Type B pancreatic cell (in vitro differentiated cells): ENCODE data around the gene STXBP3. TPM values are rescaled to one million over a fixed set of nuclear protein-coding genes. Genes with fewer than 3 reads are reported as not detected.

Experiments
- DNase-seq: peaks from one replicate; pipeline ENCODE4 v3.0.0; 2021; ENCODE audit warnings: mixed read lengths; ENCODE audit not compliant: unreplicated experiment; ENCODE audit errors: extremely low spot score
- H3K27ac Mint-ChIP-seq: 2 replicates; pipeline ENCODE4 v1.8.0; 2021; ENCODE audit warnings: mild to moderate bottlenecking, mixed read lengths
- H3K27me3 Mint-ChIP-seq: 2 replicates; pipeline ENCODE4 v1.8.0; 2021; ENCODE audit warnings: mixed read lengths
- H3K36me3 Mint-ChIP-seq: 2 replicates; pipeline ENCODE4 v1.8.0; 2021; ENCODE audit warnings: mixed read lengths
- H3K4me1 Mint-ChIP-seq: one replicate; pipeline ENCODE4 v1.8.0; 2021; ENCODE audit warnings: mixed read lengths; ENCODE audit not compliant: unreplicated experiment
- H3K4me3 Mint-ChIP-seq: 2 replicates; pipeline ENCODE4 v1.8.0; 2021; ENCODE audit warnings: mild to moderate bottlenecking, mixed read lengths
- H3K9me3 Mint-ChIP-seq: 2 replicates; pipeline ENCODE4 v1.8.0; 2021; ENCODE audit warnings: mixed read lengths
- total RNA-seq: library from RNA; stranded (reverse); gene quantifications from 2 replicates; pipeline ENCODE4 v1.2.1, GENCODE V29; 2021; ENCODE audit warnings: low replicate concordance
- TF ChIP-seq, protein P1 (sequence below): fragments of 200-600 bp; sonication (generic); conservative IDR thresholded peaks from 2 replicates; pipeline ENCODE4 v1.5.0; 2021; ENCODE audit warnings: antibody characterized with exemption, mild to moderate bottlenecking

Gene STXBP3
- total RNA-seq, 1 donor from 2014 or later, result 40.5 TPM

DNA sequence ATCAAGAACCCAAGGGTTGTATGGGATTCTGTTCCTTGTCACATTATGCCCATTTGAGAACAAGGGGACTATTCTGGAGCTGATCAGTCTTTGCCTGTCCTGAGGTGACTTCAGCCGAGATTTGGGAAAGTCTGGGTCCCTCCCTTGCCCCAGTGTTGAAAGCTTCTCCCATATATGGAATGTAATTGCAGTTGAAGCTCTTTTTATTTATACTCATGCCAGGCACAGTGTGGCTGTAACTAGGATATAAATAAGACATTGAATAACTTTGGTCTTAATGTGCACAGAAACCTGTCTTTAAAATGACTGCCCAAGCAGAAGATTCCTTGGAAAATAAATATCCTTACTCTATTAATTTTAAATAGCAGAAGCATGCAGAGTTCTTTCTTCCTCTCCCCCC is 95.2 kb downstream of the STXBP3 start:
- Mint-ChIP-seq H3K36me3 (no peaks in the 10 kb centered on the region), H3K4me3 (no peak overlapping the region), H3K9me3 (no peaks in the 10 kb centered on the region), H3K27ac (no peak overlapping the region), H3K4me1 (peaks cover 5% of the 10 kb centered on the region), H3K27me3 (no peaks in the 10 kb centered on the region)
- no peak for DNase-seq
- TF ChIP-seq, protein P1, sequence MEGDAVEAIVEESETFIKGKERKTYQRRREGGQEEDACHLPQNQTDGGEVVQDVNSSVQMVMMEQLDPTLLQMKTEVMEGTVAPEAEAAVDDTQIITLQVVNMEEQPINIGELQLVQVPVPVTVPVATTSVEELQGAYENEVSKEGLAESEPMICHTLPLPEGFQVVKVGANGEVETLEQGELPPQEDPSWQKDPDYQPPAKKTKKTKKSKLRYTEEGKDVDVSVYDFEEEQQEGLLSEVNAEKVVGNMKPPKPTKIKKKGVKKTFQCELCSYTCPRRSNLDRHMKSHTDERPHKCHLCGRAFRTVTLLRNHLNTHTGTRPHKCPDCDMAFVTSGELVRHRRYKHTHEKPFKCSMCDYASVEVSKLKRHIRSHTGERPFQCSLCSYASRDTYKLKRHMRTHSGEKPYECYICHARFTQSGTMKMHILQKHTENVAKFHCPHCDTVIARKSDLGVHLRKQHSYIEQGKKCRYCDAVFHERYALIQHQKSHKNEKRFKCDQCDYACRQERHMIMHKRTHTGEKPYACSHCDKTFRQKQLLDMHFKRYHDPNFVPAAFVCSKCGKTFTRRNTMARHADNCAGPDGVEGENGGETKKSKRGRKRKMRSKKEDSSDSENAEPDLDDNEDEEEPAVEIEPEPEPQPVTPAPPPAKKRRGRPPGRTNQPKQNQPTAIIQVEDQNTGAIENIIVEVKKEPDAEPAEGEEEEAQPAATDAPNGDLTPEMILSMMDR, result no peak

DNA sequence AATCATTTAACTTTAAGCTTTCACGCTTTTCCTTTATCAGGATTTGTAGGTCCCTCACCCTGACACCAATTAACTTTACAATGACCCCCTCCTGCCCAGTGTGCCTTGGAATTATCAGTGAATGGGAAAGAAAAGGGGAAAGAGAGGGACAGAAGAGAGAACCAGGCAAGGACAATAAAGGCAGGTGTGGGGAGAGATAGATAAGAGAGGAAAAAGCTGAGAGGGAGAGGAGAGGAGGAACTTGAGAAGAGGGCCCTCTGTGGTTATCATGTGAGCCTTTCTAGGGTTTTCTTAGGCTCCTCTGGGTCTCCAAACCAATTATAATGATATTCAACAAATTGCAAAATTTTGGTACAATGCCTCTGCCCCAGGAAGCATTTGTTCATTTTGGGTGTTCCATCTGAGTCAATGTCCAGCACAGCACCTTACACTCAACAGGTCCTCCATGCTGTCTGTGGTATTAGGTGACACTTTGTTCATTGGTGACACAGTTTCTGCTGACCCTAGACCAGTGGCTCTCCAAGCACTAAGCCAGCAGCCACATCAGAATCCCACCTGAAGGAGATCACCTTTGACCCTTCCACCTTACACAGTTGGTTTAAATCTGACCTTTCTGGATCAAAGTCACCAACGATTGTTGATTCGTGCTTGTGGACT is 96.2 kb downstream of the STXBP3 start:
- H3K4me1 Mint-ChIP-seq, result peaks cover 5% of the 10 kb centered on the region
- no peaks in the 10 kb centered on the region for H3K9me3 Mint-ChIP-seq
- H3K36me3 Mint-ChIP-seq, result no peaks in the 10 kb centered on the region
- TF ChIP-seq, protein P1, result no peak
- DNase-seq, result no peak
- no peak overlapping the region for H3K4me3 Mint-ChIP-seq
- H3K27me3 Mint-ChIP-seq, result no peaks in the 10 kb centered on the region
- no peak overlapping the region for H3K27ac Mint-ChIP-seq

DNA sequence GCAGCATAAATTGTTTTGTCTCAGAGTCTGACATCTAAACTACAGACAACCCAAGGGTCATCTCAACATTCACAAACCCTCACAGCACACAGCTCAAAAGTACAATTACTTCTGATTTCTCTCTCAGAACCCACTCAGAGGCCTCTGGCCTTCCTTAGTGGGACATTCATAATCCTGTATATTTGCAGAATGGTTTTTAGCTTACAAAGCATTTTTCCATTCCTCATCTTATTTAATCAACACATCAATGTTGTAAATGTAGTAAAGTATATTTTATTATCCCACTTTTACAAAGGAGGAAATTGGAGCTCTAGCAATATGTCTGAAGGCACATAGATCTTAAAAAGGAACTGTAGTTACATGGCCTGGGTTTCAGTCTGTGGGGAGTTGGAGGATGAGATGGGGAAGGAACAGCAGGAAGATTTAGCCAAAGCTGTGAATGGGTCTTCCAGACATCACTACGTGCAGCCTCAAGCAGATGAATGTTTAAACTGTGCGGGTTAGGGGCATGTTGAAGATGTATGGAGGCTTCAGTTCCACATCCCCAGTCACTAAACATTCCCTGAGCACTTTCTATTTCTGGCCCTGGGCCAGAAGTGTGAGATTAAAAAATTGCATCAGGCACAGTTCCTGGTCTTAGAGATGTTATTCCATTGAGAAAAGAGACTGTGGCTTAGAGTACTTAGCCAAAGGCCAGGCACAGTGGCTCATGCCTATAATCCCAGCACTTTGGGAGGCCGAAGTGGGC is 97.1 kb downstream of the STXBP3 start:
- no peak for DNase-seq
- Mint-ChIP-seq H3K36me3 (no peaks in the 10 kb centered on the region), H3K4me3 (no peak overlapping the region), H3K27me3 (no peaks in the 10 kb centered on the region), H3K4me1 (peaks cover 5% of the 10 kb centered on the region), H3K9me3 (no peaks in the 10 kb centered on the region), H3K27ac (no peak overlapping the region)
- TF ChIP-seq, protein P1, result no peak

DNA sequence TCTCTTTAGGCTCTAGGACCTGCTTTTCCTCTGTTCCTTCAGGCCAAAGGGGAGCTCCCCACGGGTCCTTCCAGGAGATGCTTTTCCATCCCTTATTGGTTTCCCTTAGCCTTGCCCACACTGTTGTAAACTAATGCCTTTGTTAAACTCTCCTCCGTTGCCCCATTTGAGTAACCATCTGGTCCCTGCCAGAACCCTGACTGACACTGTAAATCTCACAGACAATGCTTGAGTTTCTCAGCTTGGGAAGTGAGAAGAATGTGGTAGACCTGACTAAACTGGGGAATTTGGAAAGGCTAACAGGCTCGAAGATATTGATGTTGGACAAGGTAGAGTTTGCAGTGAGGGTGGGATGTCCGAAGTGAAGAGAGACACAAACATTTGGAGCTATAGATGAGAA is 99.0 kb downstream of the STXBP3 start:
- no peaks in the 10 kb centered on the region for H3K36me3 Mint-ChIP-seq
- H3K27me3 Mint-ChIP-seq, result no peaks in the 10 kb centered on the region
- peaks cover 5% of the 10 kb centered on the region for H3K4me1 Mint-ChIP-seq
- no peak for DNase-seq
- no peak overlapping the region for H3K27ac Mint-ChIP-seq
- H3K4me3 Mint-ChIP-seq, result no peak overlapping the region
- TF ChIP-seq, protein P1, result no peak
- no peaks in the 10 kb centered on the region for H3K9me3 Mint-ChIP-seq

DNA sequence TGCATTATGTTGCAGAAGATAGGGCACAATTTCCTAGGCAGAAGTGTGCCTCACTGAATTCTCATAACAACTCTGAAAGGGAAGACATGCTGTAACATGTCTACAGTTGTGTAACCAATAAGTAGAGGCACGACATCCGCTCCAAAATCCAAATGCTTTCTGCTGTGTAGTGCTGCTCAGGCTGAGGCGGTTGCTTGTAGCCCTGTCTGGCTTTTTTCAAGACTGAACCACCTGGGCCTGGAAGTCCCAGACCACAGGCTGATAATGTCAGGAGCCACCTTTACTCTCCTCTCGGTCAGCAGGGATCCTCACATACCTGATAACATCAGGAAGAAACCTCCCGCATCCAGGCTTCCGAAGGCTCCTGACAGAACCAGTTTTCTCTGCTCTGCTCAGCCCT is 99.5 kb downstream of the STXBP3 start:
- DNase-seq, result no peak
- no peaks in the 10 kb centered on the region for H3K9me3 Mint-ChIP-seq
- H3K36me3 Mint-ChIP-seq, result no peaks in the 10 kb centered on the region
- peaks cover 5% of the 10 kb centered on the region for H3K4me1 Mint-ChIP-seq
- TF ChIP-seq, protein P1, result no peak
- H3K27me3 Mint-ChIP-seq, result peaks cover 2% of the 10 kb centered on the region
- H3K27ac Mint-ChIP-seq, result no peak overlapping the region
- H3K4me3 Mint-ChIP-seq, result no peak overlapping the region
